ENCODE results near the gene ABHD12.

Gene ABHD12

GRCh38 chr20:25290646-25291431 is 99.8 kb downstream of the ABHD12 start:
- Histone ChIP-seq H2BK15ac (ENCODE audit: low read depth, poor library complexity, severe bottlenecking) (no peak overlapping the region), H2BK120ac (ENCODE audit: low read depth, low read length) (no peak overlapping the region), H3K4me2 (ENCODE audit: low read length, poor library complexity, severe bottlenecking) (no peak overlapping the region), H3K9me3 (ENCODE audit: control insufficient read depth, low read length) (no peaks in the 10 kb centered on the region), H3K27ac (ENCODE audit: low read length, poor library complexity, severe bottlenecking) (no peak overlapping the region), H3K36me3 (ENCODE audit: control insufficient read depth in 1 of 2, insufficient read depth in 2 of 2, low read depth in 1 of 2, low read length in 2 of 2) (peaks cover 92 to 96% of the 10 kb centered on the region in 2 experiments), H3K27me3 (ENCODE audit: control insufficient read depth in 1 of 2, insufficient read depth in 1 of 2, low read length in 2 of 2) (no peaks in the 10 kb centered on the region), H3K14ac (ENCODE audit: low read length in 2 of 2) (no peak overlapping the region), H3K9ac (ENCODE audit: low read length) (no peak overlapping the region), H3K4me1 (ENCODE audit: control insufficient read depth, insufficient read depth, low read depth, low read length) (peaks cover 26% of the 10 kb centered on the region), H2BK12ac (ENCODE audit: low read length in 2 of 2) (no peak overlapping the region), H3K18ac (ENCODE audit: low read depth in 1 of 2, low read length in 2 of 2) (no peak overlapping the region), H3K4ac (ENCODE audit: low read depth in 1 of 2, low read length in 2 of 2) (no peak overlapping the region), H3K79me1 (replicated peaks; ENCODE audit: low read length, poor library complexity, severe bottlenecking) (peaks cover 44% of the 10 kb centered on the region), H4K91ac (ENCODE audit: low read length) (peak overlapping the region; percentile 46), H4K8ac (ENCODE audit: low read length) (peak overlapping the region; percentile 31), H3K23ac (ENCODE audit: low read length in 2 of 2) (no peak overlapping the region), H2BK5ac (ENCODE audit: low read depth, low read length, poor library complexity, severe bottlenecking) (no peak overlapping the region), H3K4me3 (ENCODE audit: insufficient read depth in 1 of 2, low read depth in 1 of 2, low read length in 2 of 2) (peak overlapping the region in 1 of 2 experiments; percentile 15), H2AK5ac (ENCODE audit: low read length, severe bottlenecking) (no peak overlapping the region), H2AFZ (ENCODE audit: low read depth, low read length) (no peak overlapping the region)
- no peak for DNase-seq
- 94% methylated on average over 22 of the region's 22 CpGs for WGBS

GRCh38 chr20:25289886-25290597 is 100.6 kb downstream of the ABHD12 start:
- peaks cover 18% of the 10 kb centered on the region for H3K4me1 ChIP-seq (ENCODE audit: control insufficient read depth, insufficient read depth, low read depth, low read length)
- H3K4ac ChIP-seq (ENCODE audit: low read depth in 1 of 2, low read length in 2 of 2): no peak overlapping the region
- H2BK120ac ChIP-seq (ENCODE audit: low read depth, low read length): no peak overlapping the region
- no peak for DNase-seq
- no peaks in the 10 kb centered on the region for H3K9me3 ChIP-seq (ENCODE audit: control insufficient read depth, low read length)
- WGBS: 88% methylated on average over 24 of the region's 24 CpGs
- no peak overlapping the region for H3K23ac ChIP-seq (ENCODE audit: low read length in 2 of 2)
- peaks cover 92 to 96% of the 10 kb centered on the region in 2 experiments for H3K36me3 ChIP-seq (ENCODE audit: control insufficient read depth in 1 of 2, insufficient read depth in 2 of 2, low read depth in 1 of 2, low read length in 2 of 2)
- H3K14ac ChIP-seq (ENCODE audit: low read length in 2 of 2): no peak overlapping the region
- H3K27ac ChIP-seq (ENCODE audit: low read length, poor library complexity, severe bottlenecking): no peak overlapping the region
- no peak overlapping the region for H2BK15ac ChIP-seq (ENCODE audit: low read depth, poor library complexity, severe bottlenecking)
- no peak overlapping the region for H3K4me2 ChIP-seq (ENCODE audit: low read length, poor library complexity, severe bottlenecking)
- no peak overlapping the region for H2AK5ac ChIP-seq (ENCODE audit: low read length, severe bottlenecking)
- no peak overlapping the region for H3K18ac ChIP-seq (ENCODE audit: low read depth in 1 of 2, low read length in 2 of 2)
- no peak overlapping the region for H2BK5ac ChIP-seq (ENCODE audit: low read depth, low read length, poor library complexity, severe bottlenecking)
- H2BK12ac ChIP-seq (ENCODE audit: low read length in 2 of 2): no peak overlapping the region
- no peak overlapping the region for H2AFZ ChIP-seq (ENCODE audit: low read depth, low read length)
- no peak overlapping the region for H3K9ac ChIP-seq (ENCODE audit: low read length)
- H3K27me3 ChIP-seq (ENCODE audit: control insufficient read depth in 1 of 2, insufficient read depth in 1 of 2, low read length in 2 of 2): no peaks in the 10 kb centered on the region
- H4K8ac ChIP-seq (ENCODE audit: low read length): no peak overlapping the region
- H3K4me3 ChIP-seq (ENCODE audit: insufficient read depth in 1 of 2, low read depth in 1 of 2, low read length in 2 of 2): no peak overlapping the region
- H4K91ac ChIP-seq (ENCODE audit: low read length): no peak overlapping the region
- peaks cover 46% of the 10 kb centered on the region for H3K79me1 ChIP-seq (replicated peaks; ENCODE audit: low read length, poor library complexity, severe bottlenecking)

DNA sequence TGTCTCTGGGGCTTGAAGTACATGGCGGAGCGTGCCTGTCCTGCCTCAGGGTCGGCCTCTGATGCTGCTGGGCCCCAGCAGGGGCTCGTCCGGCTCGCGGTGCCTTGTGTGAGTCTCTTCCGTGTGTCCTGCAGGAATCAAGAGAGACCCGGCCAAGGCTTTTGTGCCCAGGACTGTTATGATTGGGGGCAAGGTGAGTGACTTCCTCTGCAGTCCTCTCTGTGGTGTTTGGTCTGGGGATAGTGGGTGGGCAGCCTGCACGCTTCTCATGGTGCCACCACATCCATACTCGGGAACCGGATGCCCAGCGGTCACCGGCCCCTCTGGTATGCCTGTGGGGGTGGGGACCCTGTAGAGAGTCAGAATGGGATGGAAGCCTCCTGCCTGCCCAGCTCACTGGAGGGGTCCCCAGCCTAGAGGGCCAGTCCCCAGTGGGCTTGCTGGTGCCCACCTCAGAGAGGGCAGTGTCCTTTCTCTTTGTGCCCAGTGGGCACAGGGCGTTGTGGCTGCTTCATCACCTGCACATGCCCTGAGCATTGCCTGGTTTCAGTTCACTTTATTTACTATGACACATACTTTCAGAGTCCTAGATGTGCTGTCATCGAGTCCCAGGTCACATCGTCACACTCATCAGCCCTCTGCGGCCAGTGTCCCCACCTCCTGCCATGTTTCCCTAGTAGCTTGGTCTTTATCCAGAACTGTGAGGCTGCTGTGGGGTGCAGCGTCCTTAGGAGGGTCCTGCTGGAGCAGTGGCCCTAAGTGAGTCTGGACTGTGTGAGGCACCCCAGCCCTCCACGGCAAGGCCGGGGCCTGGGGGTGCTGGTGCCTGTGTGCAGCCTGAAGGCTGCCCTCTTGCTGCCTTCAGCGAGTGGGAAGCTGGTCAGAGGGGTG is 102.1 kb downstream of the ABHD12 start:
- Histone ChIP-seq H3K4me1 (ENCODE audit: control insufficient read depth, insufficient read depth, low read depth, low read length) (peaks cover 9% of the 10 kb centered on the region), H3K4me2 (ENCODE audit: low read length, poor library complexity, severe bottlenecking) (no peak overlapping the region), H3K79me1 (replicated peaks; ENCODE audit: low read length, poor library complexity, severe bottlenecking) (peaks cover 54% of the 10 kb centered on the region), H3K36me3 (ENCODE audit: control insufficient read depth in 1 of 2, insufficient read depth in 2 of 2, low read depth in 1 of 2, low read length in 2 of 2) (peaks cover 94 to 97% of the 10 kb centered on the region in 2 experiments), H2AK5ac (ENCODE audit: low read length, severe bottlenecking) (no peak overlapping the region), H3K27ac (ENCODE audit: low read length, poor library complexity, severe bottlenecking) (no peak overlapping the region), H2AFZ (ENCODE audit: low read depth, low read length) (no peak overlapping the region), H3K9ac (ENCODE audit: low read length) (no peak overlapping the region), H3K4me3 (ENCODE audit: insufficient read depth in 1 of 2, low read depth in 1 of 2, low read length in 2 of 2) (no peak overlapping the region), H4K91ac (ENCODE audit: low read length) (no peak overlapping the region), H3K14ac (ENCODE audit: low read length in 2 of 2) (no peak overlapping the region), H3K23ac (ENCODE audit: low read length in 2 of 2) (no peak overlapping the region), H3K18ac (ENCODE audit: low read depth in 1 of 2, low read length in 2 of 2) (no peak overlapping the region), H3K27me3 (ENCODE audit: control insufficient read depth in 1 of 2, insufficient read depth in 1 of 2, low read length in 2 of 2) (no peaks in the 10 kb centered on the region), H2BK12ac (ENCODE audit: low read length in 2 of 2) (no peak overlapping the region), H3K9me3 (ENCODE audit: control insufficient read depth, low read length) (no peaks in the 10 kb centered on the region), H2BK120ac (ENCODE audit: low read depth, low read length) (no peak overlapping the region), H4K8ac (ENCODE audit: low read length) (no peak overlapping the region), H2BK5ac (ENCODE audit: low read depth, low read length, poor library complexity, severe bottlenecking) (no peak overlapping the region), H2BK15ac (ENCODE audit: low read depth, poor library complexity, severe bottlenecking) (no peak overlapping the region), H3K4ac (ENCODE audit: low read depth in 1 of 2, low read length in 2 of 2) (no peak overlapping the region)
- WGBS: 94% methylated on average over 22 of the region's 22 CpGs
- no peak for DNase-seq

Measured in mesenchymal stem cell (in vitro differentiated cells and primary cell).